Uterus (tissue), 4 donors: ENCODE data around the gene PID1. TPM values are rescaled to one million over a fixed set of nuclear protein-coding genes. Genes with fewer than 3 reads are reported as not detected.

Source experiments
- DNase-seq, 2 donors: peaks; one replicate each; pipeline ENCODE4 v3.0.0-alpha.2; 2019 to 2020
- H3K27ac ChIP-seq, 2 donors: fragments of 200-600 bp; sonication (generic); 1 replicate in 1 of 2; 2 replicates in 1 of 2; pipeline ENCODE4 v1.5.1; 2016 to 2018
- H3K27me3 ChIP-seq, 2 donors: fragments of 200-600 bp; sonication (generic); one replicate each; pipeline ENCODE4 v1.5.1; 2018 to 2019; ENCODE audit warnings: control low read depth in 1 of 2
- H3K36me3 ChIP-seq, 2 donors: fragments of 200-600 bp; sonication (generic); one replicate each; pipeline ENCODE4 v1.5.1; 2019; ENCODE audit warnings: control low read depth in 1 of 2
- H3K4me1 ChIP-seq, 2 donors: fragments of 200-600 bp; sonication (generic); one replicate each; pipeline ENCODE4 v1.5.1; 2018 to 2019; ENCODE audit warnings: control low read depth in 1 of 2
- H3K4me3 ChIP-seq, 2 donors: fragments of 200-600 bp; sonication (generic); 1 replicate in 1 of 2; 2 replicates in 1 of 2; pipeline ENCODE4 v1.5.1; 2018 to 2019; ENCODE audit warnings: mild to moderate bottlenecking in 1 of 2
- H3K9me3 ChIP-seq, 2 donors: fragments of 200-600 bp; sonication (generic); one replicate each; pipeline ENCODE4 v1.5.1; 2019; ENCODE audit warnings: control low read depth in 1 of 2
- POLR2A ChIP-seq, 2 donors: fragments of 450-650 bp; IDR thresholded peaks; one replicate each; pipeline ENCODE4 v1.6.1; 2016; ENCODE audit warnings: antibody characterized with exemption in 2 of 2, mild to moderate bottlenecking in 1 of 2, moderate library complexity in 1 of 2
- intact Hi-C: fragments of 100-400 bp; cut with DNase I; formaldehyde crosslinking; loops from one replicate; pipeline ENCODE4 v1.15.1; 2023; ENCODE audit warnings: low total_unique reads
- total RNA-seq, 4 donors: library from RNA; depleted of rRNA in 3 of 4; stranded (reverse); fragments of >200 nt in 3 of 4; gene quantifications; one replicate each; pipeline versions ENCODE4 v1.1.0 to v1.2.4, GENCODE V29; 2014 to 2023
- TF ChIP-seq, protein P1 (sequence below), 4 experiments: fragments of 200-600 bp in 2 of 4; fragments of 450-650 bp in 2 of 4; sonication (generic) in 2 of 4; IDR thresholded peaks; one replicate each; pipeline ENCODE4 v1.5.1; 2016 to 2019; ENCODE audit warnings: antibody characterized with exemption in 4 of 4, mild to moderate bottlenecking in 2 of 4, moderate library complexity in 1 of 4
- donor health status: DM: yes; HTN: yes; CAD: no.

The PID1 gene
- total RNA-seq, 4 donors from 2014 or later = 26.4 to 48.5 (median 37.1) TPM

DNA sequence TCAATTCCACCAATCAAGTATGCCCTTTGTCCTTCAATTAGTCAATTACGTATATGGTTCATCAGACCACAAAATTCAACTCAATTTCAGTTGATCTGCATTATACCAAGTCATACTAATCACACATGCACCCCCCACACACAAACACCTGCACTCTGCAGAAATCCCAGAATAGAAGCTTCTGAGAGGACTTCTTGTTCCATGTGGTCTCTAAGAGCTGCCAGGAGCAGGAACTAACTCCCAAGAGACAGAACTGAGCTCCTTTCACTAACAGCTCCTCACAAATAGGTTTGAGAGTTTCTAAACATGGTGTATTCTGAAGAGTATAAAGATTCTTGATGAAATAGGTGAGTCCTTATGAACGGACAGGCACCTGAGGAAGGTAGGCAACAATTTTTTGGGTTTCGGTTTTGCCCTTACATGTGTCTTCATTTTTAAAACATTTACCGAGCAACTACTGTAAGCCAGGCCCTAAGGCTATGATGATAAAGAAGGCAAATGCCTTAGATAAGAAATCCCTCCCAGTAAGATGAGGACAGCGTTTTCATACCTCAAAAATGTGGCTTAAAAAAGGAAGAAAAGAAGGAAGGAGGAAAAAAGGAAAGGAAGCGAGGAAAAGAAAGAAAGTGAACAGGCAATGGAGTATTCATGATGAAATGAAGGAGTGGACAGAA lies 183.1 kb downstream of the PID1 start:
- no peak for DNase-seq
- intact Hi-C loops = no loop called here
- no peaks in the 10 kb centered on the region for H3K36me3 ChIP-seq
- H3K4me3 ChIP-seq = no peak overlapping the region
- no peaks in the 10 kb centered on the region for H3K9me3 ChIP-seq
- H3K27ac ChIP-seq = no peak overlapping the region
- H3K4me1 ChIP-seq = no peaks in the 10 kb centered on the region
- TF ChIP-seq POLR2A (IDR thresholded peaks at IDR 0.05) = no peak
- TF ChIP-seq, protein P1, sequence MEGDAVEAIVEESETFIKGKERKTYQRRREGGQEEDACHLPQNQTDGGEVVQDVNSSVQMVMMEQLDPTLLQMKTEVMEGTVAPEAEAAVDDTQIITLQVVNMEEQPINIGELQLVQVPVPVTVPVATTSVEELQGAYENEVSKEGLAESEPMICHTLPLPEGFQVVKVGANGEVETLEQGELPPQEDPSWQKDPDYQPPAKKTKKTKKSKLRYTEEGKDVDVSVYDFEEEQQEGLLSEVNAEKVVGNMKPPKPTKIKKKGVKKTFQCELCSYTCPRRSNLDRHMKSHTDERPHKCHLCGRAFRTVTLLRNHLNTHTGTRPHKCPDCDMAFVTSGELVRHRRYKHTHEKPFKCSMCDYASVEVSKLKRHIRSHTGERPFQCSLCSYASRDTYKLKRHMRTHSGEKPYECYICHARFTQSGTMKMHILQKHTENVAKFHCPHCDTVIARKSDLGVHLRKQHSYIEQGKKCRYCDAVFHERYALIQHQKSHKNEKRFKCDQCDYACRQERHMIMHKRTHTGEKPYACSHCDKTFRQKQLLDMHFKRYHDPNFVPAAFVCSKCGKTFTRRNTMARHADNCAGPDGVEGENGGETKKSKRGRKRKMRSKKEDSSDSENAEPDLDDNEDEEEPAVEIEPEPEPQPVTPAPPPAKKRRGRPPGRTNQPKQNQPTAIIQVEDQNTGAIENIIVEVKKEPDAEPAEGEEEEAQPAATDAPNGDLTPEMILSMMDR (IDR thresholded peaks at IDR 0.05) = no peak
- H3K27me3 ChIP-seq = no peaks in the 10 kb centered on the region

DNA sequence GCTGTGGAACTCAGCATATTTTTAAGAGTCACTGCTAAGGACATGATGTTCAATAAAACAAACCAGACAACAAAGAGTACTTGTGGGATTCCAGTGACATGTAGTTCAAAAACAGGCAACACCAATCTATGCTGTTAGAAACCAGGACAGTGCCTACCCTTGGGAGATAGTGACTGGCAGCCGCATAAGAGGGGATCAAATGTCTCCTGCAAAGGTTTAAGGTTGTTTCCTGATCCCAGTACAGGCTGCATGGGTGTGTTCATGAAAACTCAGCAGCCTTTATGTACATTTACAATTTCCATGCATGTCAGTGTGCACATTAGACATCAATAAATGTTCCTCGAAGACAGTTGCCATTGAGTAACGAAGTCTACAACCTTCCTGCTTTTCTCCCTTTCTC lies 183.8 kb downstream of the PID1 start:
- intact Hi-C loops = no loop called here
- Histone ChIP-seq H3K4me3 (no peak overlapping the region), H3K9me3 (no peaks in the 10 kb centered on the region), H3K27me3 (no peaks in the 10 kb centered on the region), H3K27ac (no peak overlapping the region), H3K36me3 (no peaks in the 10 kb centered on the region), H3K4me1 (no peaks in the 10 kb centered on the region)
- DNase-seq = no peak
- TF ChIP-seq, protein P1 (IDR thresholded peaks at IDR 0.05) = no peak
- TF ChIP-seq POLR2A (IDR thresholded peaks at IDR 0.05) = no peak

DNA sequence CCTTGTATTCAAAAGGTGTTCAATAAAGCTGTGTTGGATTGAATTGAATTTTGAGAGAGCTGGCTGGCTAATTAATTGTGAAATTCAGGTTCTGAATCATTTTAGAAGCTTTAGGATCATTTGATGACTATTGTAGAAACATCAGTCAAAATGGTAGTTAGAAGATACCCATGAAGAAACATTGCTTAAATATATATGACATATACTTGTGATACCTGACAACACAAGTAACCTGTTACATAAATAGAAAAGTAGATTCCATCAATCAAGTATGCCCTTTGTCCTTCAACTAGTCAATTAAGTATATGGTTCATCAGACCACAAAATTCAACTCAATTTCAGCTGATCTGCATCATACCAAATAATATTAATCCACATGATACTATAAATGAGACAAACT lies 185.6 kb downstream of the PID1 start:
- no peak for TF ChIP-seq POLR2A (IDR thresholded peaks at IDR 0.05)
- TF ChIP-seq, protein P1 (IDR thresholded peaks at IDR 0.05) = no peak
- Histone ChIP-seq H3K27me3 (no peaks in the 10 kb centered on the region), H3K27ac (no peak overlapping the region), H3K4me3 (no peak overlapping the region), H3K9me3 (no peaks in the 10 kb centered on the region), H3K4me1 (no peaks in the 10 kb centered on the region), H3K36me3 (no peaks in the 10 kb centered on the region)
- intact Hi-C loops = no loop called here
- no peak for DNase-seq

DNA sequence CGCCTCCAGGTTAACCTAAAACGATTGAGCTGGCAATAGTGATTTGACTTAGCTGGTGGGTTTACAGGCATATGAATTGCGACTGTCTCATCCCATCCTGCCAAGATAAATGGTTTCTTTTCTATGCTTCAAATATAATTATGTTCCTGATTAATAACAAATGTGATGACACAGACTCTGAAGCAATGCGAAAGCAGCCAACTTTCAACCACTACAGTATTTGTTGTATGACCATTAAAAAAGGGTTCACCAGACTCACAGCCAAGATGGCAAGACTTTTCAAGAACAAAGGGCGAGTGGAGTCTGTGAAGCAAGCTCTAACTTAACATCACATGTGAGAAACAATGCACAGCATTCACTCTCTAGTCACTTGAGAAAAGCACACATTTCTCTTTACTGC lies 186.6 kb downstream of the PID1 start:
- no peak for TF ChIP-seq POLR2A (IDR thresholded peaks at IDR 0.05)
- TF ChIP-seq, protein P1 (IDR thresholded peaks at IDR 0.05) = no peak
- intact Hi-C loops = no loop called here
- DNase-seq = no peak
- H3K27me3 ChIP-seq = no peaks in the 10 kb centered on the region
- no peaks in the 10 kb centered on the region for H3K9me3 ChIP-seq
- H3K4me1 ChIP-seq = no peaks in the 10 kb centered on the region
- no peak overlapping the region for H3K4me3 ChIP-seq
- no peaks in the 10 kb centered on the region for H3K36me3 ChIP-seq
- no peak overlapping the region for H3K27ac ChIP-seq

DNA sequence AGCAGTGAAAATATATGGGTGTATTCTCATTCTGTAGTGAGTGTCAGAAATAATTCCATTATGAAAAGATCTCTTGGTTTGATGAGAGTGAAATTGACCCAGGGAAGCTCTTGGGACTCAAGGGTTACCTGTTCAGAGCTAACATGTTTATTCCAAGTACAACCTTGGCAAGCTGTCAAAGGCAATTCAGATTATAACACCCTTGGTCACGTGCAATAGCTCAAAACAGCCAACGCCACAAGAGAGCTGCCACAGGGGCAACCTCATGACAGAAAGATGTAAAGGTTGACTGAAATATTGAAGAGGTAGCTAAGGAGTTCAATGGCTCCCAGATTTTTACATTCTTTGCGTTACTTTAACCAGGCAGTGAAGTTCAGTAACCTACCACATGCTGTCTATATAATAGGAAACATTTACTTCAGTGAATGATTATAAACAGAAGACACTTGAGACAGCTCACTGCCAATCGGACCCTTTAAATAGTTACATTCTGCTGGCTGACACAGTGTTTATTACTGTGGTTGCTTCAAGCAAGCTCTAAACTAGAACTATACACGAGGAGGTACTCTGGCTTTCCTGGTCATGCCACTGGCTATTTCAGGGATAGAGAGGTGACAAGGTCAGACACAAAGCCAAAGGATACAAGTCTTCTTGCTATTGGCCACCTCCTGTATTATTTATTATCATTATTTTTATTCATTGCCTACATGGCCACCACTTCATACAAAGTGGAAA lies 187.3 kb downstream of the PID1 start:
- H3K4me3 ChIP-seq = no peak overlapping the region
- no peaks in the 10 kb centered on the region for H3K27me3 ChIP-seq
- intact Hi-C loops = no loop called here
- no peak overlapping the region for H3K27ac ChIP-seq
- no peaks in the 10 kb centered on the region for H3K36me3 ChIP-seq
- no peaks in the 10 kb centered on the region for H3K4me1 ChIP-seq
- H3K9me3 ChIP-seq = no peaks in the 10 kb centered on the region
- TF ChIP-seq POLR2A (IDR thresholded peaks at IDR 0.05) = no peak
- TF ChIP-seq, protein P1 (IDR thresholded peaks at IDR 0.05) = no peak
- DNase-seq = no peak
